ENCODE measurements around the gene NRXN3. TPM values are rescaled to one million over a fixed set of nuclear protein-coding genes. Genes with fewer than 3 reads are reported as not detected.

NRXN3 gene
- total RNA-seq, 2 donors from 2014 or later, result 1.3 to 2.3 TPM

GRCh38 chr14:79405512-79405910, 1235.3 kb downstream of the NRXN3 start:
- Histone ChIP-seq H3K36me3 (replicated peaks in 1 of 2; ENCODE audit: insufficient read depth in 1 of 2, low read depth in 2 of 2) (no peaks in the 10 kb centered on the region), H3K27ac (no peak overlapping the region), H3K4me3 (no peak overlapping the region), H3K27me3 (no peaks in the 10 kb centered on the region), H3K9me3 (no peaks in the 10 kb centered on the region), H3K4me1 (no peaks in the 10 kb centered on the region)
- TF ChIP-seq POLR2A (IDR thresholded peaks at IDR 0.05) (no peak), CTCF (IDR thresholded peaks at IDR 0.05) (no peak)
- intact Hi-C loops (cut with DNase I), result no loop called here
- ATAC-seq, result no peak
- 66 to 75% methylated on average over 2 of the region's 2 CpGs for WGBS, 2 donors
- DNase-seq, result no peak

- 69 to 70% methylated on average over 2 of the region's 2 CpGs for WGBS, 2 donors
- H3K27ac ChIP-seq, result no peak overlapping the region
- DNase-seq (no peak), ATAC-seq (no peak)
- intact Hi-C loops (cut with DNase I), result no loop called here
- TF ChIP-seq CTCF (IDR thresholded peaks at IDR 0.05) (no peak), POLR2A (IDR thresholded peaks at IDR 0.05) (no peak)
- no peaks in the 10 kb centered on the region for H3K4me1 ChIP-seq
- no peaks in the 10 kb centered on the region for H3K27me3 ChIP-seq
- H3K9me3 ChIP-seq, result no peaks in the 10 kb centered on the region
- no peak overlapping the region for H3K4me3 ChIP-seq
- H3K36me3 ChIP-seq (replicated peaks in 1 of 2; ENCODE audit: insufficient read depth in 1 of 2, low read depth in 2 of 2), result no peaks in the 10 kb centered on the region
Observed at GRCh38 chr14:79407572-79407971, 1237.4 kb downstream of the NRXN3 start.

- 94 to 100% methylated on average over 1 of the region's 1 CpG for WGBS, 2 donors
- no peak for DNase-seq
- Histone ChIP-seq H3K9me3 (no peaks in the 10 kb centered on the region), H3K36me3 (replicated peaks in 1 of 2; ENCODE audit: insufficient read depth in 1 of 2, low read depth in 2 of 2) (no peaks in the 10 kb centered on the region), H3K4me3 (no peak overlapping the region), H3K4me1 (peaks cover 7% of the 10 kb centered on the region), H3K27me3 (no peaks in the 10 kb centered on the region), H3K27ac (no peak overlapping the region)
- ATAC-seq, result no peak
- intact Hi-C loops (cut with DNase I), result no loop called here
- TF ChIP-seq POLR2A (IDR thresholded peaks at IDR 0.05) (no peak), CTCF (IDR thresholded peaks at IDR 0.05) (no peak)
Observed at GRCh38 chr14:79408696-79409095, 1238.5 kb downstream of the NRXN3 start.

- Histone ChIP-seq H3K4me3 (no peak overlapping the region), H3K27me3 (no peaks in the 10 kb centered on the region), H3K27ac (no peak overlapping the region), H3K9me3 (no peaks in the 10 kb centered on the region), H3K4me1 (peaks cover 7% of the 10 kb centered on the region), H3K36me3 (replicated peaks in 1 of 2; ENCODE audit: insufficient read depth in 1 of 2, low read depth in 2 of 2) (no peaks in the 10 kb centered on the region)
- TF ChIP-seq POLR2A (IDR thresholded peaks at IDR 0.05) (no peak), CTCF (IDR thresholded peaks at IDR 0.05) (no peak)
- DNase-seq (no peak), ATAC-seq (no peak)
- 72 to 79% methylated on average over 3 of the region's 3 CpGs for WGBS, 2 donors
- intact Hi-C loops (cut with DNase I), result no loop called here
Observed at GRCh38 chr14:79411403-79412174, 1241.4 kb downstream of the NRXN3 start.

- Histone ChIP-seq H3K4me3 (no peak overlapping the region), H3K36me3 (replicated peaks in 1 of 2; ENCODE audit: insufficient read depth in 1 of 2, low read depth in 2 of 2) (no peaks in the 10 kb centered on the region), H3K4me1 (peaks cover 7% of the 10 kb centered on the region), H3K27me3 (no peaks in the 10 kb centered on the region), H3K27ac (no peak overlapping the region), H3K9me3 (no peaks in the 10 kb centered on the region)
- DNase-seq (no peak), ATAC-seq (no peak)
- intact Hi-C loops (cut with DNase I), result no loop called here
- no peak for TF ChIP-seq CTCF (IDR thresholded peaks at IDR 0.05)
- TF ChIP-seq POLR2A (IDR thresholded peaks at IDR 0.05), result no peak
- 33 to 38% methylated on average over 2 of the region's 2 CpGs for WGBS, 2 donors
Observed at GRCh38 chr14:79412822-79413221, 1242.6 kb downstream of the NRXN3 start.

Measured in body of pancreas (tissue), 4 donors.